ENCODE data around the gene PACRG. TPM values are rescaled to one million over a fixed set of nuclear protein-coding genes. Genes with fewer than 3 reads are reported as not detected.

PACRG gene
- total RNA-seq, 1 donor from 2014 or later = 14.1 TPM

Other genes with a start within 250 kb of the PACRG start
- 23.2 TPM for gene PRKN, start 208 bp upstream of the PACRG start, total RNA-seq

All from cardiac septum (tissue), 1 donor.